SJCRH30 (cell line): ENCODE data around the gene PACS1. TPM values are rescaled to one million over a fixed set of nuclear protein-coding genes. Genes with fewer than 3 reads are reported as not detected.
"Not testable (repeated sequence)": the region's sequence is repeated elsewhere in the genome, so short reads cannot be mapped to it uniquely, and the experiment has no call there.

ENCODE experiments used
- DNase-seq, 2 experiments: peaks; one replicate each; pipeline ENCODE4 v3.0.0-alpha.2; 2015 to 2020
- H3K27ac ChIP-seq: fragments of 250-450 bp; sonication (Bioruptor Pico); 2 replicates; pipeline ENCODE4 v1.5.1; 2020; ENCODE audit warnings: mild to moderate bottlenecking, moderate library complexity
- H3K27me3 ChIP-seq: fragments of 250-450 bp; sonication (Bioruptor Pico); 2 replicates; pipeline ENCODE4 v1.5.1; 2020; ENCODE audit warnings: mild to moderate bottlenecking, moderate library complexity
- H3K36me3 ChIP-seq: fragments of 250-450 bp; sonication (Bioruptor Pico); 2 replicates; pipeline ENCODE4 v1.5.1; 2020; ENCODE audit warnings: mild to moderate bottlenecking, moderate library complexity
- H3K4me1 ChIP-seq: fragments of 250-450 bp; sonication (Bioruptor Pico); 2 replicates; pipeline ENCODE4 v1.5.1; 2020; ENCODE audit warnings: mild to moderate bottlenecking, moderate library complexity
- H3K4me3 ChIP-seq: fragments of 250-450 bp; sonication (Bioruptor Pico); 2 replicates; pipeline ENCODE4 v1.5.1; 2020; ENCODE audit warnings: mild to moderate bottlenecking, moderate library complexity
- H3K9me3 ChIP-seq: fragments of 250-450 bp; sonication (Bioruptor Pico); replicated peaks from 2 replicates; pipeline ENCODE4 v1.5.1; 2020; ENCODE audit warnings: mild to moderate bottlenecking, moderate library complexity
- total RNA-seq: library from RNA; depleted of rRNA; stranded (reverse); fragments of >200 nt; shearing (Covaris generic); gene quantifications from 2 replicates; pipeline ENCODE4 v1.2.3, GENCODE V29; 2014; rRNA removed

PACS1 gene
- 11.8 and 12.5 TPM in 2 replicates for total RNA-seq

- H3K4me3 ChIP-seq: peak within 1 kb of the TSS; percentile 89
- DNase-seq: peak; percentile 72 to 73
- H3K36me3 ChIP-seq: peaks cover 50% of the 10 kb centered on the region
- H3K27me3 ChIP-seq: no peaks in the 10 kb centered on the region
- no peaks in the 10 kb centered on the region for H3K9me3 ChIP-seq
- H3K4me1 ChIP-seq: peaks cover 19% of the 10 kb centered on the region
- H3K27ac ChIP-seq: peak within 1 kb of the TSS; percentile 59
Observed at GRCh38 chr11:66069715-66070603, at the start of gene PACS1. Gene PACS1 (plus strand): TSS chr11:66070272. CDS start chr11:66070487, 215 bp downstream.

DNA sequence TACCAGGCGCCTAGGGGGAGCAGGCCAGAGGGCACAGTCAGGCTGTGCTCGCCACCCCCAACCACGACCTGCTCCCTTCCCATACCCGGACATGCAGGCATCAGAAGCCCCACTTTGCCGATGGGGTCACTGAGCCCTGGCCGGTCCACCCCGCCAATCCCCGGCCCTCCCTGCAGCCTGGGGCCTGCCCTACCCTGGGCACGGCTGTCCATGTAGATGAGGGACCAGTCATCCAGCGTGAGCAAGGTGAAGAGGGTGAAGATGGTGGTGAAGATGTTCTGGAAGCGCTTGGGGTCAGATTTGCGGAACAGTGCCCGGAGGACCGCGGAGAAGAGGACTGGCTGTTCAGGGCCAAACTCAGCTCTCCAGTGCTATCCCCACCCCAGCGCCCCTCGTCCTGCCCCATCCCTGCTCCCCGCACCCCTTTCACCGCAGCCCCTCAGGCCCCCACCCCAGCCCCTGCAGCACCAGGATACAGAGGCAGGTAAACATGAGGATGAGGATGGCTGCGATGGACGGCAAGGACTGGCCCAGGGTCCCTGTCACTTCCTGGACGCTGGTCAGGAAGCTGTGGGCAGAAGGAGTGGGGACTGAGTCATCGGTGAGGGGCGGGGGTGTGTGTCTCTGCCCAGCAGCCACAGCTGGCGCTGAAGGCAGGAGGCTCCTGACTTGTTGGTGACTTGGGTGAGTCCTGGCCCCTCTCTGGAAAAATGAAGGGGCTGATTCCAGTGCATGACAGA is 49.3 kb upstream of the PACS1 start:
- H3K27ac ChIP-seq: no peak overlapping the region
- peaks cover 13% of the 10 kb centered on the region for H3K4me1 ChIP-seq
- no peaks in the 10 kb centered on the region for H3K27me3 ChIP-seq
- no peaks in the 10 kb centered on the region for H3K36me3 ChIP-seq
- no peaks in the 10 kb centered on the region for H3K9me3 ChIP-seq
- DNase-seq: peak; percentile 82 to 84
- no peak overlapping the region for H3K4me3 ChIP-seq

- Histone ChIP-seq H3K4me3 (no peak overlapping the region), H3K27me3 (no peaks in the 10 kb centered on the region), H3K36me3 (no peaks in the 10 kb centered on the region), H3K4me1 (peaks cover 9% of the 10 kb centered on the region), H3K27ac (no peak overlapping the region), H3K9me3 (no peaks in the 10 kb centered on the region)
- peak; percentile 72 to 86 for DNase-seq
Observed at GRCh38 chr11:66022401-66023185, 47.5 kb upstream of the PACS1 start.

DNA sequence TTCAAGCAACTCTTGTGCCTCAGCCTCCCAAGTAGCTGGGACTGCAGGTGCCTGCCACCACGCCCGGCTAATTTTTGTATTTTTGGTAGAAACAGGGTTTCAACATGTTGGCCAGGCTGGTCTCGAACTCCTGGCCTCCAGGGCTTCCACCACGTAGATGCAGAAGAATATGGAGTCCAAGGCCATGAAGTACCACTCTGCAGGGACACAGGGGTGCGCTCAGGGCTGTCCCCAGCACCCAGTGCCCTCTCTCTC is 47.0 kb upstream of the PACS1 start:
- DNase-seq, H3K27ac ChIP-seq, H3K27me3 ChIP-seq, H3K36me3 ChIP-seq, H3K4me1 ChIP-seq, H3K4me3 ChIP-seq, H3K9me3 ChIP-seq: not testable (repeated sequence)

DNA sequence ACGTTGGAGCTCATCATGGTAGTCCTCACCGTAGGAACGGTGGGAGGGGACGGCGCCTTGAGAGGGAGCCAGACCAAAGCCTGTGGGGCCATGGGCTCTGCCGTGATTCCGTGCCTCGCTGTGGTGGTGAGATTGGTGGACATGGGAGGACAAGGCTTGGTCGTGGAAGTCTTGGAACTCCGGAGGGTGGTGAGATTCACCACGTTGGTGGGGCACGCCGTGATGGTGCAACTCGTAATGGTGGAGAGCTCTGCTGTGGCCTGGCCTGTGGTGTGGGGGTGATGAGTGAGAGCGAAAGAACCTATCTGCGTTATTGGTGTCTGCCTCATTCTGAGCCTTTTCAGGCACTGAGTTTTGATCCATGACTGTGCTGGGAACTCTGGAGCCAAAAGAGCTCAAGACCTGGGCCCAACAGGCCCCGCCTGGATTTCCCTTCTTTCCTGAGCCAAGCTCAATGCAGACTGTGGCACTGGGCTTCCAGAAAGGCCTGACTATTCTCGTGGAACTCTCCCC is 44.0 kb upstream of the PACS1 start, which contains the start of gene CATSPER1:
CATSPER1 (minus strand) TSS at position 463 of the 513 bp plus-strand sequence; CDS start at position 363, 100 bp downstream.
- Histone ChIP-seq H3K27ac (no peak within 1 kb of the TSS), H3K36me3 (no peaks in the 10 kb centered on the region), H3K9me3 (no peaks in the 10 kb centered on the region), H3K4me3 (no peak within 1 kb of the TSS), H3K27me3 (no peaks in the 10 kb centered on the region), H3K4me1 (peaks cover 6% of the 10 kb centered on the region)
- no peak for DNase-seq

- no peaks in the 10 kb centered on the region; the same call in 1 of the 2 replicates for H3K27me3 ChIP-seq
- H3K36me3 ChIP-seq: no peaks in the 10 kb centered on the region
- H3K4me1 ChIP-seq: no peaks in the 10 kb centered on the region
- H3K9me3 ChIP-seq: no peaks in the 10 kb centered on the region
- no peak overlapping the region for H3K4me3 ChIP-seq
- no peak for DNase-seq
- no peak overlapping the region for H3K27ac ChIP-seq
Observed at GRCh38 chr11:66032957-66033735, 36.9 kb upstream of the PACS1 start.

DNA sequence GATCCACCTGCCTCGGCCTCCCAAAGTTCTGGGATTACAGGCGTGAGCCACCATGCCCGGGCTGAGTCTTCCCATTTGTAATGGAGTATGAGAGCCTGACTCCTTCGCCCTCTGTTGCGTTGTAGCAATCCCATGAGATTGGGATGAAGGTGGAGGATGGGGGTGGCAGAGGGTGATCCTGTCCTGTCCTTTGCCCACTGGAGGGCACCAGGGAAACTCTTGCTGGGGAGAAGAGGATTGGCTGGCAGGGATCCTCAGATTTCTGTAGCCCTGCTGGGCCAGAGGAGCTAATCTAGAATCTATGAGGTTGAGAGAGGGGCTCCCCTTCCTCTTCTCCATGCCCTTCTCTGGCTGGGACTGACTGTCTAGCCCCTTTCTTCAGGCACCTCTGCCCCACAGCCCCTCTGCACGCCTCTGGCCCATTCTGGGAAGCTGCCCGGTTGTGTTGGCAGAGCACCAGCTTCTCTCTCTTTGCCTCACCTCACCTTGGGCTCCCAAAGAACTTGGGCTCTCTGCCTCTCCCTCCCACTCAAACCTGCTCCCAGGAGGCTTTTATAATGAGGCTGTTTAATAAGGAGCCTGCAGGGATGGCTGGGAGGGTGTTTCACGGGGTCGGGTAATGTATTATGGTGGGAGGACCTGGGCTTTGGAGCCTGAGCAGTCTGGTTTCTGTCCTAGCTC is 34.3 kb upstream of the PACS1 start:
- Histone ChIP-seq H3K4me3 (no peak overlapping the region), H3K27ac (no peak overlapping the region), H3K36me3 (no peaks in the 10 kb centered on the region), H3K4me1 (no peaks in the 10 kb centered on the region; the same call in 1 of the 2 replicates), H3K27me3 (no peaks in the 10 kb centered on the region; the same call in 1 of the 2 replicates), H3K9me3 (no peaks in the 10 kb centered on the region)
- DNase-seq: no peak

DNA sequence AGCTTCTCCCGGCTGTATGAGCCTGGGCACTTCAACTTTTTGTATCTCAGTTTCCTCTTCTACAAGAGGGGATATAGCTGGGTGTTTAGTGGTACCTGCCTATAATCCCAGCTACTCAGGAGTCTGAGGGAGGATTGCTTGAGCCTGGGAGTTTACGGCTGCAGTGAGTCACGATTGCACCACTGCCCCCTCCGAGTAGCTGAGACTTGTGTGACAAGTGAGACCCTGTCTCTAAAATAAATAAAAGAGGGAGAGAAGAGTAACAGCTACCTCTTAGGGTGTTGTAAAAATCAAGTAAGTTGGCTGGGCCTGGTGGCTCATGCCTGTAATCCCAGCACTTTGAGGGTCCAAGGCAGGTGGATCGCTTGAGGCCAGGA is 33.8 kb upstream of the PACS1 start:
- Histone ChIP-seq H3K36me3 (no peaks in the 10 kb centered on the region), H3K9me3 (no peaks in the 10 kb centered on the region), H3K27ac (no peak overlapping the region), H3K4me3 (no peak overlapping the region), H3K27me3 (no peaks in the 10 kb centered on the region; the same call in 1 of the 2 replicates), H3K4me1 (no peaks in the 10 kb centered on the region; the same call in 1 of the 2 replicates)
- no peak for DNase-seq

GRCh38 chr11:66037327-66037726 is 32.7 kb upstream of the PACS1 start:
- no peaks in the 10 kb centered on the region for H3K27me3 ChIP-seq
- H3K9me3 ChIP-seq: no peaks in the 10 kb centered on the region
- H3K27ac ChIP-seq: no peak overlapping the region
- no peak for DNase-seq
- no peaks in the 10 kb centered on the region for H3K36me3 ChIP-seq
- no peak overlapping the region for H3K4me3 ChIP-seq
- no peaks in the 10 kb centered on the region; the same call in 1 of the 2 replicates for H3K4me1 ChIP-seq

DNA sequence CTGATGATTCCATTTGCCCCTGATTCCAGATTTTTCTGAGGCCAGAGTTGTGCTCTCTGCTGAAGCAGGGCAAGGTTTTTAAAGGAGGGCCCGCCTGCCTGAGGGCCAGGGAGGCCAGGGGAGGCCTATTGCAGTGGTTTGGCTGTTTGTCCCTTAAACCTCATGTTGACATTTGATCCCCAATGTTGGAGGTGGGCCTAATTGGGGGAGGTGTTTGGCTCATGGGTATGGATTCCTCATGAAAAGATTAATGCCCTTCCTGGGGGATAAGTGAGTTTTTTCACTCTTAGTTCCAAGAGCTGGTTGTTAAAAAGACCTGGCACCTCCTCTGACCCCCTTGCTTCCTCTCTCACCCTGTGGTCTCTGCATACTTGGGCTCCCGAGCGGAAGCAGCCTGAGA is 30.3 kb upstream of the PACS1 start:
- H3K36me3 ChIP-seq: no peaks in the 10 kb centered on the region
- no peaks in the 10 kb centered on the region; the same call in 1 of the 2 replicates for H3K4me1 ChIP-seq
- no peaks in the 10 kb centered on the region for H3K9me3 ChIP-seq
- H3K27ac ChIP-seq: no peak overlapping the region
- DNase-seq: no peak
- no peak overlapping the region for H3K4me3 ChIP-seq
- no peaks in the 10 kb centered on the region for H3K27me3 ChIP-seq

- Histone ChIP-seq H3K27me3 (peaks cover 5% of the 10 kb centered on the region; the same call in 1 of the 2 replicates), H3K27ac (no peak overlapping the region), H3K9me3 (no peaks in the 10 kb centered on the region), H3K4me3 (no peak overlapping the region), H3K4me1 (peaks cover 5% of the 10 kb centered on the region; the same call in 1 of the 2 replicates), H3K36me3 (no peaks in the 10 kb centered on the region)
- no peak for DNase-seq
Observed at GRCh38 chr11:66042227-66042995, 27.7 kb upstream of the PACS1 start.

DNA sequence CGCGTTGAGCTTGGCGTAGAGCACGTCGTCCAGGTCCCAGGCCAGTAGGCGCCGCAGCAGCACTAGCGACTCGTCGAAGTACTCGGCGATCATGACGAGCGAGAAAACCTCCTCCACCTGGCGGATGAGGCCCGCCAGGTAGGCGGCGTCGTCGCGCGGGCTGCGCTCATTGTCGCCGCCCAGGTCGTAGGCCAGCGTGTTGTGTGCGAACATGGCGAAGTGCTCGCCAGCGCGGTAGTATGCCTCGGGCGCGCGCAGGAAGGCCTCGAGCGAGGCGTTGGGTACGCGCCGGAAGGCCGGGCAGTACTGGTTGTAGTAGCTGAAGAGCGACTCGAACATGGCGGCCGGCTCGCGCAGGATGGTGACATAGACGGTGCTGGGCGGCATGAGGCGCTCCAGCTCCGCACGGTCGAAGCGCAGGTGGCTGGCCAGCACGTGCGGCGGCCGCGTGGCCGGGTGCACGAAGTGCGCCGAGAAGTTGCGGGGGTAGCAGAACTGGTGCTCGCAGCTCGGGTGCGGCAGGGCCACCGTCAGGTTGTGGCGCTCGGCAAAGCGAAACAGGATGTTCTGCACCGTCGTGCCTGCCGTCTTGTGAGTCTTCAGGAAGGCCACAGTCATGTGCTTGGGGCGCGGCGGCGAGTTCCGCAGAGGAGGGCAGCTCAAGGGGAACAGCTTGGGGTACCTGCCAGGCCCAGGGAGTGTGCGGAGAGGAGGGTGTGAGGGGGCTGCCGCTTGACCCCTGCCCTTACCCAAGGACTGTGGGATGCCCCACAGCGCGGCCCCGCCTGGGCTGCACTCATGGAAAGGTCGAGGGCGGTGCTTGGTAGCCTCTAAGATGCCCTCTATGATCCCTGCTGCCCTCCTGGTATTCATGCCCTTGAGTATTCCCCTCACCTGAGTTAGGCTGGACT is 26.8 kb upstream of the PACS1 start:
- no peak overlapping the region for H3K27ac ChIP-seq
- H3K4me1 ChIP-seq: peaks cover 5% of the 10 kb centered on the region; the same call in 1 of the 2 replicates
- H3K9me3 ChIP-seq: no peaks in the 10 kb centered on the region
- no peaks in the 10 kb centered on the region for H3K36me3 ChIP-seq
- no peak for DNase-seq
- no peak overlapping the region for H3K4me3 ChIP-seq
- H3K27me3 ChIP-seq: peaks cover 5% of the 10 kb centered on the region; the same call in 1 of the 2 replicates
